ENCODE measurements around the gene ARL3. TPM values are rescaled to one million over a fixed set of nuclear protein-coding genes. Genes with fewer than 3 reads are reported as not detected.

Gene ARL3
- total RNA-seq, 4 donors from 2014 or later: 7.1 to 9.8 (median 9.1) TPM

GRCh38 chr10:102657451-102657850, 56.7 kb downstream of the ARL3 start:
- Histone ChIP-seq H3K9me3 (no peaks in the 10 kb centered on the region), H3K27ac (peak overlapping the region in 2 of 4 donors; percentile 52 to 65), H3K27me3 (no peaks in the 10 kb centered on the region), H3K36me3 (peaks cover 0 to 64% of the 10 kb centered on the region in 2 donors), H3K4me1 (peaks cover 0 to 67% (median 21%) of the 10 kb centered on the region in 3 donors), H3K4me3 (no peak overlapping the region)
- 63 to 71% methylated on average over 6 to 11 of the region's 11 CpGs for WGBS, 2 donors (ENCODE audit: low coverage in 1 of 2)
- no peak for ATAC-seq
- TF ChIP-seq EP300 (IDR thresholded peaks at IDR 0.05): no peak
- no peak for TF ChIP-seq POLR2A (IDR thresholded peaks at IDR 0.05)
- no peak for TF ChIP-seq CTCF (IDR thresholded peaks at IDR 0.05)
- no peak for TF ChIP-seq POLR2AphosphoS5 (IDR thresholded peaks at IDR 0.05)

- H3K27ac ChIP-seq: peak overlapping the region in 2 of 4 donors; percentile 52 to 65
- no peak for ATAC-seq
- H3K4me1 ChIP-seq: peaks cover 0 to 72% (median 26%) of the 10 kb centered on the region in 3 donors
- no peaks in the 10 kb centered on the region for H3K27me3 ChIP-seq
- TF ChIP-seq EP300 (IDR thresholded peaks at IDR 0.05): no peak
- no peak for TF ChIP-seq POLR2A (IDR thresholded peaks at IDR 0.05)
- TF ChIP-seq CTCF (IDR thresholded peaks at IDR 0.05): no peak
- TF ChIP-seq POLR2AphosphoS5 (IDR thresholded peaks at IDR 0.05): no peak
- H3K4me3 ChIP-seq: no peak overlapping the region
- peaks cover 0 to 70% of the 10 kb centered on the region in 2 donors for H3K36me3 ChIP-seq
- no peaks in the 10 kb centered on the region for H3K9me3 ChIP-seq
- 83 to 100% methylated on average over 3 to 10 of the region's 42 CpGs for WGBS, 2 donors (ENCODE audit: low coverage in 1 of 2)
Observed at GRCh38 chr10:102656791-102657371, 57.3 kb downstream of the ARL3 start.

- H3K4me1 ChIP-seq: peaks cover 0 to 74% (median 31%) of the 10 kb centered on the region in 3 donors
- H3K27ac ChIP-seq: no peak overlapping the region
- TF ChIP-seq POLR2A (IDR thresholded peaks at IDR 0.05) (no peak), CTCF (IDR thresholded peaks at IDR 0.05) (no peak), EP300 (IDR thresholded peaks at IDR 0.05) (no peak), POLR2AphosphoS5 (IDR thresholded peaks at IDR 0.05) (no peak)
- ATAC-seq: no peak
- no peaks in the 10 kb centered on the region for H3K9me3 ChIP-seq
- H3K36me3 ChIP-seq: peaks cover 0 to 78% of the 10 kb centered on the region in 2 donors
- no peak overlapping the region for H3K4me3 ChIP-seq
- 60% methylated on average over 1 of the region's 12 CpGs; no CpG with 5 or more reads in 1 of the 2 donors for WGBS, 2 donors (ENCODE audit: low coverage in 1 of 2)
- H3K27me3 ChIP-seq: no peaks in the 10 kb centered on the region
Observed at GRCh38 chr10:102656026-102656425, 58.2 kb downstream of the ARL3 start.

GRCh38 chr10:102654969-102655368, 59.2 kb downstream of the ARL3 start:
- WGBS, 2 donors (ENCODE audit: low coverage in 1 of 2): 64 to 100% methylated on average over 1 to 3 of the region's 12 CpGs
- peaks cover 0 to 89% of the 10 kb centered on the region in 2 donors for H3K36me3 ChIP-seq
- peaks cover 0 to 75% (median 34%) of the 10 kb centered on the region in 3 donors for H3K4me1 ChIP-seq

More at GRCh38 chr10:102654969-102655368, 59.2 kb downstream of the ARL3 start:
- Histone ChIP-seq H3K27me3 (no peaks in the 10 kb centered on the region), H3K4me3 (no peak overlapping the region), H3K9me3 (no peaks in the 10 kb centered on the region), H3K27ac (no peak overlapping the region)
- no peak for TF ChIP-seq POLR2A (IDR thresholded peaks at IDR 0.05)
- no peak for TF ChIP-seq POLR2AphosphoS5 (IDR thresholded peaks at IDR 0.05)
- no peak for TF ChIP-seq CTCF (IDR thresholded peaks at IDR 0.05)
- TF ChIP-seq EP300 (IDR thresholded peaks at IDR 0.05): no peak
- ATAC-seq: no peak

Measured in gastroesophageal sphincter (tissue), 4 donors.